GM20431 (cell line): ENCODE results near the gene HDAC10.

Source experiments
- in situ Hi-C: fragments of 300-500 bp; cut with MseI, MboI; formaldehyde crosslinking; loops from one replicate; pipeline ENCODE4 v1.15.0; 2020; ENCODE audit warnings: low sequenced_read_pairs; ENCODE audit not compliant: unreplicated experiment

Gene HDAC10

GRCh38 chr22:50250555-50251476, at the start of gene HDAC10:
TSS of gene HDAC10 (minus strand) at chr22:50251265. CDS start at chr22:50251032, 233 bp downstream.
- in situ Hi-C loops: no loop called here

DNA sequence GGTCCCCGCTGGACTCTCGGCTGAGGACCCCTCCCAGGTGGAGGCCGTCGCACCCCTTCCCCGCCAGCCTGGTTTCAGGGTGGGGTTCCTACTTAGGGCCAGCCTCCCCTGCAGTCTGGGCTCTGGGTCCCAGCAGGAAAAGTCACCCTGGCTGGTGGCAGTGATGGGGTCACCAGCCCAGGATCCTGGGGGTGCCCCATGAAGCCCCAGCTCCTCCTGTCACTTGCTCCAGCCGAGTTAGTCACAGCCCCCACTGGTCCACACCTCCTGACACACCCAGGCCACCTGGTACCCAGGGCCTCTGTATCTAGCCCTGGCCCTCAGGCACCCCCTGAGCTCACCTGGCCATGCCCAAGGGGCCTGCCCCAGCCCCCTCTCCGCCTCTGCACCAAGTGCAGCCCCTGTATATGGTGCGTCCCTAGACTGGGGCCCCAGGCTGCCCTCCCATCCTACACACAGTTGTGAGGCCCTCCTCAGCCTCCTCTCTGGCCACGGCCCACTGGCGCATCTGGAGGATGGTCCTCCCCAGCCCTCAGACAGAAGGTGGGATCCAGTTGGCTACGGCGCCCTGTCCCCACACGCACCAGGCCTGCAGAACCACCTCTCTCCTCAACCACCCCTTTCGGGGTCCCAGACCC, 49.7 kb upstream of the HDAC10 start:
- in situ Hi-C loops: no loop called here

DNA sequence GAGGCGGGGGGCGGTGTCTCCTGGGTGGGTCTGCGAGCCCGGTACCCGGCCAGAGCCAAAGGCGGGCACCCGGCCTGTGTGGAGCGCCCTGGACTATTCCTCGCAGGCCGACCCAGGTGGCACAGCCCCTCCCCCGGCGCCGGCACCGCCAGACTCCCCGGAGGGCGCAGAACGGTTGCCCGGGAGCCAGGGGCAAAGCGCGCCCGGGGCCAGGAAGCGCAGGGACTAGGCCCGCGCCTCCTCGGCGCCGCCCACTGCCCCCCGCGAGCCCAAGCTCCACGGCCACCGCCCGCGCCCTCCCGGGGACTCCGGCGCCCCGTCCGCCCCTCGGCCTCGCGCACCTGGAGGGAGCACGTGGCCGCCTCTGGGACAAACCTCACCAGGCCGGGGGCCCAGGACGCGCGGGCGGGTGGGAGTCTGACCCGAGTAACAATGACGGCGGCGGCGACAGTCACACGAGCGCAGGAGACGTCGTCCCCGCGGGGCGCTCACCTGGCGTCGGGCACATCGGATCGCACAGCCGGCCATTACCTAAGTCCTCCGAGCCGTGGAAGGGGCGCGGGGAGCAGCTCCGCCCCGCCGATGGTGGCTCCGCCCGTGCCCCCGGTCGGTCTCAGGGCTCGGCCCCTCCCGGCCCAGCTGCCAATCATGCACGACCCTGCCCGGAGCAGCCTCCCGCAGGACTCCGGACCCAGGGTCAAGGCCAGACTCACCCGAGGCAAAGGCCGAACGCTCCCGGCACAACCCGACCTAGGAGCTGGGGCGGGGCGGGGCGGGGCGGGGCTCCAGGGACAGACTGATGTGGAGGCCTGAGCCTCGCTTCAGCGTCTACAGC, 48.9 kb upstream of the HDAC10 start:
- in situ Hi-C loops: no loop called here

DNA sequence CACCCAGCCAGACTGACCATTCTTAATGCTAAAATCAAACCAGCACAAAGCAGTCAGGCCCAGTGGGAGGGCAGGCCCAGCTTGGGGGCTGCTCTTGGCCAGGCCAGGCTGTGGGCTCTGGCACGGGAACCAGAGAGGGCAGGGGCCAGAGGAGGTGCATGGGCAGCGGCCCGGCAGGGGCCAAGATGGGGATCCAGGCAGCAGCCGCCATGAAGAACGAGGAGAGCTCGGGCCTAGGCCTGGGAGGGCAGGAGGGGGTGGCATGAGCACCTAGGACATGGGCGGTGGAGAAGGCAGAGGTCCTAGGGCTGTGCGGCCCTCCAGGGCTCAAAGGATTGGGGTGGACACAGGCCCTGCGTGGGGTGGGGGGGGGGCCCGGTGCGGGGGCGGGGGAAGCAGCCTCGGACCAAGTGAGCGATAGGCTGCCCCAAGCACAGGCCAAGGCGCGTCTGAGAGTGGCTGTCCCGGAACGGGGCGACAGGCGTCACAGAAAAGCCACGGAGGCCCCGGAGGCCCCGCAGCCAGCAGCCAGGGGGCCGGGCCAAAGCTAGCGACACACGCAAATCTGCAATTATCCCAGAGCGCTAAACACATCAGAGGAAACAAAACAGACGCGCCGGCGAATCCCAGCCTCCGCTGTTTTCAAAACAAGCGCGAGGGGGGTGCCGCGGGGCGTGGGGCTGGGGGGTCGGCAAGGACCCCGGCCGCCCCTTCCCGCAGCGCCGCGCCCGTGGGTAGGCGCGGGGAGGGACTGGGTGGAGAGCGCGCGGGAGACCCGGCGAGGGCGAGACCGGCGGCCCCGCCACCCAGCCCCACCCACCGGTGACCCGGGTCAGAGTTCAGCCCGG, 48.1 kb upstream of the HDAC10 start:
- in situ Hi-C loops: no loop called here

DNA sequence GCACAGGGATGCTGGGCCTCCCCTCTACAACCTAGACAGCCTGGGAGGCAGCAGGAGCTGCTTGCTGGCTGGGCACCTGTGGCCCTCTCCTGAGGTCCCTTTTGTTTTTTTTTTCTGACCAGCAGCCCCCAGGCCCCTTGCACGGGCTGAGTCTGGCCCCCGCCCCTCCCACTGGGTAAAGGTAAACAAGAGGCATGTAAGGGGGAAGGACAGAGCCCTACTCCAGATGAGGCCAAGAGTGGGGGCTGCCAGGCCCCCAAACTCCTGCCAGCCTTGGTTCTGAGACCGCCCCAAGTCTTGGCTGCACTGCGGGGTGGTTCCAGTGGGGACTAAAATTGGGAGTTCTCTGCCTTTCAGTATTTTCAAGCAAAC, 47.2 kb upstream of the HDAC10 start:
- in situ Hi-C loops: no loop called here

- in situ Hi-C loops: no loop called here
These were observed 46.6 kb upstream of the HDAC10 start for GRCh38 chr22:50297510-50298265.

DNA sequence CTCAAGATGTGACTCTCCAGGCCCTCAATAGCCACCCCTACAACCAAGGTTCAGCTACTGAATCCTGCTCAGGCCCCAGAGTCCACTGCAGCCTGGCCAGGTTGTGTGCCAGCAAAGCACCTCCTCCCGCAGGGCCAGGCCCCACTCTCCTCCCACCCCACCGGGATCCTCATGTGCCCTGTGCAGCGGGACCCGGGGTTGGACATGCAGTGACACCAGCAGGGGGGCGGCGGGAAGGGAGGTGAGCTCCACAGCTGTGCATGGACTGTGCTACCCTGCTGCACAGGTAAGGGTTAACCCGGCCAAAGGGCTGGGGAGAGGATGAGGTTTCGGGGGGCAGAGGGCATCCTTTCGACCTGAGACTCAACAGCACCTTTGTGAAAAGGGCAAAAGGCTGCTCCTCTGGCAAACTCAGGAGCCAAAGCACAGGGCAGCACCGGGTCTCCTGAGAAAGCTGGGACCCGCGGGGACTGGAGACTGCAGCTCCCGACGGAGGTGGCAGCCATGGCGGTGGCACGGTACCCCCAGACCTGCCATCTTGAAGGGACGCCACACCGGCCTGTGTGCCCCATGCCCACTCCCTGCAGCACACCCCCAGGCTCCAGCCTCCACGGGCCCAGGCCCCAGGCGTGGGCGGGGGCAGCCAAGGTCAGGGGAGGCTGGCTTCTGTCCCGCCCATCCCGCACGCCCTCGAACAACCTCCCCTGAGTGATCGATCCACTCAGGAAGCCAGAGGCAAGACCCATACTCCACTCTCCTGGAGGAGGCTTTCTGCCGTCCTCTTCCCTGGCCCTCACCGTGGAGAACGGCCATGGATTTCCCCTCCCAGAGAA, 45.8 kb upstream of the HDAC10 start:
- in situ Hi-C loops: no loop called here

- in situ Hi-C loops: no loop called here
These were observed 43.2 kb upstream of the HDAC10 start for GRCh38 chr22:50294319-50294656.

DNA sequence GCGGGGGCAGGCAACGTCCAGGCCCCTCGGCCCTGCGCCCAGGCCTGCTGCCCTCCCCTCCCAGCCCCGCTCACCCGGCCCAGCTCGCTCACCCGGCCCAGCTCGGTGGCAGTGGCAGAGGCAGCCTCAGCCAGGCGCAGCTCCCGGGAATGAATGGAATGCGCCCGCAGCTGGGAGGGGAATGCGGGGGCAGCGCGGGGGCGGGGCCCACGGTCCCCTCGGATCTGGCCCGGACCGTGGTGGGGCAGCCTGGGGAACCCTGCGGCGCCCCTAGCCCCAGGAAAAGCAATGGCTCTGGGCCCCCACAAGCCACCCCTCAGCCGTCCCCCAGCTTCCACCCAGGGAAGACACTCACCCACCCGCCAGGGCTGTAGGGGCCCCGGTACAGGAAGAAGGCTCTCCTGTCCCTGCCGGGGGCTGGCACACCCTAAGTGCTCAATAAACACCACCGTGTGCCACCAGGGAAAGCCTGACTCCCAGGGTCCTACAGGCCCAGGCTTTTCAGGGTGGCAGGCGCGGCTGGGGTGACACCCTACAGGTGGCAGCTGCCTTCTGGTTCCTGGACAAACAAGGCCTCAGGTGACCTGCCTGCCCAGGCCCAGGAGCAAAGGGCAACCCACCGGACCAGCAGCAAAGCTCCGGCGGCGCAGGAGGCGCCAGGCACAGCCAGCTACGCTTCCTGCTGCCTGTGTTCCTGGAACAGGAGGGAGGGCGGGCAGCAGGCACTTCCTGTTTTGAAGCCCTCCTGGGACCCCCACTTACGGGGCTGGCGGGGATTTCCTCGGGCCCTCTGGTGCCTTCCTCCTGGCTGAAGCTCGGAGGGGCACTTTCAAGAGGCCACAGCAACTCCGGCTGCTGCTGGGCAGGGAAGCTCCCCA, 42.6 kb upstream of the HDAC10 start:
- in situ Hi-C loops: no loop called here

- in situ Hi-C loops: no loop called here
These were observed 41.8 kb upstream of the HDAC10 start for GRCh38 chr22:50292643-50293440.

DNA sequence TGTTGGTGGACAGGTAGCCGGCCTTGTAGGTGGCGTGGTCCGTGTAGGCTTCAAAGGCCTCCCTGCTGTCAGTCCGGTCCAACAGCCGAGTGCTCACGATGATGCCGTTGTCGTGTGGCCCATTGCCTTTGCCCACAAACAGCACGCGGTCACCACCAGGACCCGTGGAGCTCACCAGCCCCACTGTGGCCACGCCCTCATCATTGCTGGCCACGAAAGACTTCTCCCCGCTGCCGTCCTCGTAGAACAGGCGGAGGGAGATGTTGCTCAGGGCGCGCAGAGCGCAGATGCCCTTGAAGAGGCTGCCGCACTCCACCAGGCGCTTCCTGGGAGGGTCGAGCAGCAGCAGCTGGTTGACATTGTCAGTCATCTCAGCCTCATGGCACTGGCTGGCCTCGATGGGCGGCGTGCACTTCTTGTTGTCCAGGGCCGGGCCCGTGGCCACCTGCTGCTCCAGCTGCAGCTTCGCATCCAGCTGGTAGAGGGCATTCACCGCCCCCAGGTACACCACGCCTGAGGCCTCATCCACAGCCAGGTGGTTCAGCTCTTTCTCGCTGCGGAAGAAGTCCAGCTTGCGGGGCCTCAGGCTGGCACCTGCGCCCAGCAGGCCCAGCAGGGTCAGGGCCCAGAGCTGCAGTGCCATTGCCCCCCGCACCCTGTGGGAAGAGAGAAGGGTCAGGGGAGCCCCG, 39.0 kb upstream of the HDAC10 start:
- in situ Hi-C loops: no loop called here

DNA sequence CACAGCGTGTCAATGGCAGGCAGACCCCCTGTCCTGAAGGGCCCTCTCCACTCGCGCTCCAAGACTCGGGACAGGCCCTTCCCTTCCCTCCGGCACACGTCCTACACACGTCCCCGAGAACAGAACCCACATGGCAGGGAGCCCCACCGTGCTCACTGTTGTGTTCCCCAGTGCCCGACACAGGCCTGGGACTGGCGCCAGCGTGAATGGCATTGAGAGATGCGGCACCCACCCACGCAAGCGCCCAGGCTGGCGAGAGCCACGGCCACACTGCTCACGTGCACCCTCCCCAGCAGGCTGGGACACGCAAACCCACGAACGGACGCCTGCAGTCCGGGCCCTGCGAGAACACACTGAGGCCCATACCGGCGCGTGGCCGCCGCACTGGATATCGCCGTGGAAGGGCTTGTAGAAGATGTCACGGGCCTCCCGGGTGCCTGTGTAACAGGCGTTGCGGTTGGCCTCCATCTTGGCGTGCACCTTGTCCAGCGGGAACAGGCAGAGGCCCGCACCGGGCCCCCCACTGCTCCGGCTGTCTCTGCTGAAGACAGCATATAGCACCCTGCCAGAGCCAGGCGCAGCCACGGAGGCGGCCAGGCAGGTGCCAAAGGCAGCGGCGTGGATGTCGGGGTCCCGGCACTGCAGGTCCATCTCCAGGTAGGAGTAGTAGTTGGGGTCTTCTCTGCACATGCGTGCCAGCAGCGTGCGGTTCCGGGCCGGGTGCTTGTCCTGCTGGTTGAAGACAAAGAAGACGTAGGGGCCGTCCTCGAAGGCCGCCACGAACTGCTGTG, 38.3 kb upstream of the HDAC10 start:
- in situ Hi-C loops: no loop called here

- in situ Hi-C loops: no loop called here
These were observed 36.7 kb upstream of the HDAC10 start for GRCh38 chr22:50287731-50288130.

GRCh38 chr22:50286701-50287318, 35.7 kb upstream of the HDAC10 start:
- in situ Hi-C loops: no loop called here

DNA sequence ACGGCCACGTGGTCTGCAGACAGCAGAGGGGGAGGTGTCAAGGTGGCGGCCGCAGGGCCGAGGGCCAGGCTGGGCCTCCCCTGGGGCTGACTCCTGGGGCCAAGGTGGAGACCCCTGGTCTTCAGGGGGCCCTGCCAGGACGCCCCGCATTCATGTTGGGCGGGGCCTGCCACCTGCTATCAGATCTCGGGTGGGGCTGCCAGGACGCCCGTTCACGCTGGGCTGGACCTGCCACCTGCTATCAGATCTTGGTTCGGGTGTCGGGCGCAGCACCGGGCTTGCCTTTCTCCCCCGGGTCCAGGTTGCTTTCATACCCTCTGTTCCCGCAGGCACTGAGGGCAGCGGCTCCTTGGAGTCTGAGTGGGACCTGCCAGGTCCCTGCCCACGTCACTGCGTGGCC, 35.2 kb upstream of the HDAC10 start:
- in situ Hi-C loops: no loop called here
